BJ (cell line): ENCODE measurements around the gene S100A7. TPM values are rescaled to one million over a fixed set of nuclear protein-coding genes. Genes with fewer than 3 reads are reported as not detected.
"Not testable (repeated sequence)": the region's sequence is repeated elsewhere in the genome, so short reads cannot be mapped to it uniquely, and the experiment has no call there.

ENCODE experiments used
- CTCF ChIA-PET: fragments of 350-600 bp; formaldehyde crosslinking; extraction: SDS; loops from one replicate; lab custom pipeline; 2021; ENCODE audit warnings: antibody characterized with exemption, inconsistent platforms; lab: Yijun Ruan, JAX
- POLR2A ChIA-PET: fragments of 300-600 bp; sonication (Branson Sonifier 250); formaldehyde crosslinking; extraction: SDS; loops from one replicate; lab custom pipeline; 2021; ENCODE audit warnings: antibody characterized with exemption; lab: Charles Lee
- DNase-seq: peaks from one replicate; pipeline ENCODE4 v3.0.0-alpha.2; 2011; ENCODE audit warnings: low read depth
- H3K27me3 ChIP-seq: 2 replicates; pipeline ENCODE4 v1.6.0; 2011; ENCODE audit warnings: low read length; ENCODE audit not compliant: control insufficient read depth, insufficient read depth
- H3K36me3 ChIP-seq: 2 replicates; pipeline ENCODE4 v1.5.1; 2011; ENCODE audit warnings: low read length; ENCODE audit not compliant: control insufficient read depth, insufficient read depth
- H3K4me3 ChIP-seq: 2 replicates; pipeline ENCODE4 v1.5.1; 2011; ENCODE audit warnings: low read depth, mild to moderate bottlenecking, control low read depth, low read length
- polyA plus RNA-seq: library from polyadenylated mRNA; depleted of rRNA; stranded (reverse); fragments of >200 nt; gene quantifications from 2 replicates; pipeline ENCODE4 v1.2.3, GENCODE V29; 2011
- TF ChIP-seq, protein P1 (sequence below): IDR thresholded peaks from 2 replicates; pipeline ENCODE4 v1.5.1; 2011; ENCODE audit warnings: low read depth, mild to moderate bottlenecking, control low read depth, inconsistent platforms, low read length, moderate library complexity; ENCODE audit not compliant: insufficient read depth

S100A7 gene
- polyA plus RNA-seq, 1 experiment: not detected

DNA sequence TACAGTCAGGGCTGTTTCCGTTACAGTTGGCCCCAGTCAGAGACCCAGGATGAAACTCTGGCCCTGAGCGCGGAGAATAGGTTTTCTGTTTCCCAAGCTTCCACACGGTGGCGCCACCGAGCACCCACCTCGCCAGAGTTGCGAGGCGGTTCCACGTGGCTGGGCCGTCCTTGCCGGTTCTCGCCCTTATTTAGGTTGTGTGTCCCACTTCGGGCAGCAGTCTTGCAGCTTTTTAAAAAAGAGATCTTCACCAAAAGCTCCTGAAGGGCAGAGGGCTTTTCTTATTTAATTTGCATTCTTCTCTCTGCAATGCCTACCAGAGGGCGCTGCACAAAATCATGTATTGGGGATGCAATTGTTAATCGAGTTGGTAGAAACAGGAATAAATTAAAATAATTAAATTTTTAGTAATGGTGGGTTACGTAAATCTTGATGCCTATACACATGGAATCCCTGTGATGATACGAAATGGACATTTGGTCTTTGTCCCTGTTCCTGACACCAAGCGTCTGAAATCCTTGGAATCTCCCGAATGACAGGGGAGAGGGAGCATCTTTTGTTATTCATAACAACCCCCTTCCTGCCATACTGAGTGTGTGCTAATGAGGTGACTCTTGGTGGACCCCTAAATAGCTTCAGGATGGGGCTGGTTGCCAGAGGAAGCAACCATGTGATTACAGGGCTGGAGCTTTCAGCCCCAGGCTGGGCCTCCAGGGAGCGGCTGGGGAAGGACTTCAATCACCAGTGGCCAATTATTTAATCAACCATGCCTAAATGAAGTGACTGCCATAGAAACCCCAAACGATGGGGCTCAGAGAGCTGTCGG is 5.6 kb upstream of the S100A7 start:
- no peak for DNase-seq
- Histone ChIP-seq H3K36me3 (no peaks in the 10 kb centered on the region), H3K27me3 (peaks cover 2% of the 10 kb centered on the region; the same call in 1 of the 2 replicates), H3K4me3 (no peak overlapping the region)
- ChIA-PET POLR2A (no interaction called here), CTCF (interaction anchor here (0.6 to 5.0 kb wide), 16 partner anchors 9 to 147 kb away, joined by 3 to 60 read pairs (median 4); partner anchors contain the start of gene S100A16)
- TF ChIP-seq, protein P1, sequence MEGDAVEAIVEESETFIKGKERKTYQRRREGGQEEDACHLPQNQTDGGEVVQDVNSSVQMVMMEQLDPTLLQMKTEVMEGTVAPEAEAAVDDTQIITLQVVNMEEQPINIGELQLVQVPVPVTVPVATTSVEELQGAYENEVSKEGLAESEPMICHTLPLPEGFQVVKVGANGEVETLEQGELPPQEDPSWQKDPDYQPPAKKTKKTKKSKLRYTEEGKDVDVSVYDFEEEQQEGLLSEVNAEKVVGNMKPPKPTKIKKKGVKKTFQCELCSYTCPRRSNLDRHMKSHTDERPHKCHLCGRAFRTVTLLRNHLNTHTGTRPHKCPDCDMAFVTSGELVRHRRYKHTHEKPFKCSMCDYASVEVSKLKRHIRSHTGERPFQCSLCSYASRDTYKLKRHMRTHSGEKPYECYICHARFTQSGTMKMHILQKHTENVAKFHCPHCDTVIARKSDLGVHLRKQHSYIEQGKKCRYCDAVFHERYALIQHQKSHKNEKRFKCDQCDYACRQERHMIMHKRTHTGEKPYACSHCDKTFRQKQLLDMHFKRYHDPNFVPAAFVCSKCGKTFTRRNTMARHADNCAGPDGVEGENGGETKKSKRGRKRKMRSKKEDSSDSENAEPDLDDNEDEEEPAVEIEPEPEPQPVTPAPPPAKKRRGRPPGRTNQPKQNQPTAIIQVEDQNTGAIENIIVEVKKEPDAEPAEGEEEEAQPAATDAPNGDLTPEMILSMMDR: peak; percentile 82

DNA sequence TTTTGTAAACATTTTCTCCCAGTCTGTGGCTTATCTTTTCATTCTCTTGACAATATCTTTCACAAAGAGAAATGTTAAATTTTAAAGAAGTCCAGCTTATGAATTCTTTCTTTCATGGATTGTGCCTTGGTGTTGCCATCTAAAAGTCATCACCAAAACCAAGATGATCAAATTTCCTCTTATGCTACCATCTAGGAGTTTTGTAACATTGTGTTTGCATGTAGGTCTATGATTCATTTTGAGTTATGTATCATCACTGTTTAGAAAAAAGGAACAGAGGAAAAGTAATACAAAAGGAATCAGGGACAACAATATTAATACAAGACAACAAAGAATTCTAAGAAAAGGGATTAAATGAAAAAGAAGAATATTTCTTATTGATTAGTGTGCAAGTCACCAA is 2.3 kb upstream of the S100A7 start:
- H3K4me3 ChIP-seq, H3K36me3 ChIP-seq, POLR2A ChIA-PET, DNase-seq, H3K27me3 ChIP-seq: not testable (repeated sequence)
- CTCF ChIA-PET: interaction anchor here (1.8 kb wide), 1 partner anchor 32 kb away, joined by 13 read pairs; no protein-coding TSS in a partner anchor

DNA sequence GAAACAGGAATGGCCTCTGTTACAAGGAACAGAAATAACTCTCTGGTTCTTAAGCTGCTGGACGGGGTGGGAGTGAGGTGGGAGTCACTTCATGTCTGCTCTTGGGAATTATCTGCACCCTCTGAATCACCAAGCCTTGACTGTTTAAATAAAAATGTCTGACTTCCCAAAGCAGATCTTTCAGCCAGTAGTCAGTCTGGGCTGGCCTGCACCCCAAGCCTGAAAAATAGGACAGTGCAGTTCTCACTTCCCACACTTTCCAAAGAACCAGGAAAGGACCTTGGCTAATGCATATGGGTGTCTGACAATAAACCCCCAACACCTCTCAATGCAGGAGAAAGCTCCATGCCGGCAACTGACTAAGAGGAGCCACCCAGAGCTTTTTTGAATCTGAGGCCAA is 796 bp downstream of the S100A7 start:
- H3K36me3 ChIP-seq: no peaks in the 10 kb centered on the region
- ChIA-PET CTCF (no interaction called here), POLR2A (no interaction called here)
- H3K27me3 ChIP-seq: peaks cover 4% of the 10 kb centered on the region; the same call in 1 of the 2 replicates
- DNase-seq: no peak
- no peak overlapping the region for H3K4me3 ChIP-seq
- TF ChIP-seq, protein P1: no peak

DNA sequence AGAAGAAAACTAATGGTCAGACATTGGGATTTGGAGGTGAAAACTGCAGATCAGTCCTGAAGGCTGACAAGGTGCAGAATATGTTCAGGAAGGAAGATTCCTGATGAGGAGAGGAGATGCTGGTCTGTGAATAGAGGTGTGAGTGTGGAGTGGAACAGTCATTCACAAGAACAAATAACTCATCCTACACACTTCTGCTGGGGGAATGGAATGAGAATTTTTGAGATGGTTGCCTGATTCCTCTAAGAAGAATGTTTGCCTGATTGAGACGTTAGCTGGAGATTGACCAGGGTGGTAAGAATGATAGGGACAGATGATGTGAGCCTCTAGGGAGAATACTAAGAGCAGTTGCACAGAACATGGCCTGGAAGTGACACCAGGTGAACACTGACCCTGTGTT is 4.1 kb downstream of the S100A7 start:
- no peak for DNase-seq
- TF ChIP-seq, protein P1: no peak
- ChIA-PET POLR2A (no interaction called here), CTCF (interaction anchor here (1.2 to 3.0 kb wide), 2 partner anchors 10 to 38 kb away, joined by 5 to 14 read pairs; no protein-coding TSS in a partner anchor)
- Histone ChIP-seq H3K4me3 (no peak overlapping the region), H3K36me3 (no peaks in the 10 kb centered on the region), H3K27me3 (peaks cover 2% of the 10 kb centered on the region; the same call in 1 of the 2 replicates)

DNA sequence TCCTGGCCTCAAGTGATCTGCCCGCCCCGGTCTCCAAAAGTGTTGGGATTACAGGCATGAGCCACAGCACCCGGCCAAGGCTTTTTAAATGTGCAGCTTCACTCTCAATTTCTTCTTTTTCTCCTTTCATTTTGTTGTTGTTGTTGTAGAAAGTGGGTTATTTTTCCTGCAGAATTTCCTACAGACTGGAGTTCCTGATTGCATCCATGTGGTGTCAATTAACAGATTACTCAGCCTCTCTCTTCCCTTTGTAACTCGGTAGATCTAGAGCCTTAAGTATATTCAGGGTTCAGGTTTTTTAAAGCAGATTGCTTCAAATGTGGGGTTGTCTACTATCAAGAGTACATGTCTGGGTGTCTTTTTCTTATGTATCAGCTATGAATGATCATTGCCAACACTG is 11.6 kb downstream of the S100A7 start:
- H3K4me3 ChIP-seq, H3K36me3 ChIP-seq, DNase-seq, POLR2A ChIA-PET, H3K27me3 ChIP-seq: not testable (repeated sequence)
- CTCF ChIA-PET: interaction anchor here (1.0 kb wide), 1 partner anchor 17 kb away, joined by 4 read pairs; no protein-coding TSS in a partner anchor

DNA sequence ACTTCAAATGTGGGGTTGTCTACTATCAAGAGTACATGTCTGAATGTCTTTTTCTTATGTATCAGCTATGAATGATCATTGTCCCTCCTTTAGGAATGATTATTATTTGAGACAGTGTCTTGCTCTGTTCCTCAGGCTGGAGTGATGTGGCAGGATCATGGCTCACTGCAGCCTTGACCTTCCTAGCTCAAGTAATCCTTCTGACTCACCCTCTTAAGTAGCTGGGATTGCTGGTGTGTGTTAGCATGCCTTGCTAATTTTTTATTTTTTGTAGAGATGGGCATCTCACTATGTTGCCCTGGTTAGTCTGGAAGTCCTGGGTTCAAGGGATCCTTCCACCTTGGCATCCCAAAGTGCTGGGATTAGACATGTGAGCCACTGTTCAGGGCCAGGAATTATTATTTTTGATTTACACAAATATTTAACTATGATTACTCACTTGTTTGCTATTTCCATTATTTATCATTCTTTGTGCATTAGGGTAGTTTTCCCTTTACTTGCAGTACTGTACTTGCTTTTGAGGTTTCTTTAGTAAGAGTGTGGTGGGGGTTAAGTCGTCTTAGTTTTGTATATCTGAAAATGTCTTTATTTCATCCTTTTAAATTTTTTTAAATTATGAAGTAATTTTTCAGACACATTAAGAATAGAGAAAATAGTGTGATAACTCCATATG is 12.8 kb downstream of the S100A7 start:
- Histone ChIP-seq H3K4me3 (no peak overlapping the region), H3K36me3 (no peaks in the 10 kb centered on the region), H3K27me3 (0 out of 2 replicates have a peak, but pooled peaks cover 3% of the 10 kb centered on the region)
- CTCF ChIA-PET: interaction anchor here (1.5 kb wide), 1 partner anchor 47 kb away, joined by 4 read pairs; no protein-coding TSS in a partner anchor
- POLR2A ChIA-PET: no interaction called here
- no peak for DNase-seq
- TF ChIP-seq, protein P1: no peak
